Gastrocnemius medialis (tissue), 4 donors: ENCODE results near the gene GABRB3. TPM values are rescaled to one million over a fixed set of nuclear protein-coding genes. Genes with fewer than 3 reads are reported as not detected.

ENCODE experiments used
- ATAC-seq, 2 donors: fragments of 150-250 bp; one replicate each; pipeline ENCODE4 v1.9.1; 2016
- DNase-seq, 2 donors: peaks; one replicate each; pipeline ENCODE4 v3.0.0-alpha.2; 2019
- H3K27ac ChIP-seq, 4 donors: fragments of 200-600 bp; sonication (generic); 1 replicate in 1 of 4; 2 replicates in 3 of 4; pipeline ENCODE4 v1.5.1; 2016 to 2018; ENCODE audit warnings: mild to moderate bottlenecking in 2 of 4, moderate library complexity in 1 of 4
- H3K27me3 ChIP-seq, 3 donors: fragments of 200-600 bp; sonication (generic) in 2 of 3; 1 replicate in 1 of 3; 2 replicates in 2 of 3; pipeline versions ENCODE4 v1.5.1 to v1.6.0; 2016 to 2019; ENCODE audit warnings: mild to moderate bottlenecking in 1 of 3, moderate library complexity in 1 of 3
- H3K36me3 ChIP-seq, 2 donors: fragments of 200-600 bp; sonication (generic) in 1 of 2; one replicate each; pipeline ENCODE4 v1.5.1; 2017 to 2018
- H3K4me1 ChIP-seq, 2 donors: fragments of 200-600 bp; sonication (generic) in 1 of 2; one replicate each; pipeline ENCODE4 v1.5.1; 2016 to 2017; ENCODE audit warnings: mild to moderate bottlenecking in 2 of 2
- H3K4me3 ChIP-seq, 4 donors: fragments of 200-600 bp; sonication (generic) in 3 of 4; 1 replicate in 1 of 4; 2 replicates in 3 of 4; pipeline ENCODE4 v1.5.1; 2016 to 2019; ENCODE audit warnings: mild to moderate bottlenecking in 2 of 4
- H3K9me3 ChIP-seq, 3 donors: fragments of 200-600 bp; sonication (generic) in 2 of 3; 1 replicate in 1 of 3; 2 replicates in 2 of 3; pipeline ENCODE4 v1.5.1; 2016 to 2019
- CTCF ChIP-seq, 5 experiments: fragments of 450-650 bp in 3 of 5; fragments of 200-600 bp in 2 of 5; sonication (generic) in 2 of 5; IDR thresholded peaks in 4 of 5; conservative IDR thresholded peaks in 1 of 5; 1 replicate in 4 of 5; 2 replicates in 1 of 5; pipeline ENCODE4 v1.5.1; 2016 to 2019; ENCODE audit warnings: antibody characterized with exemption in 5 of 5, mild to moderate bottlenecking in 3 of 5, moderate library complexity in 3 of 5
- POLR2A ChIP-seq, 2 donors: fragments of 450-650 bp; IDR thresholded peaks; one replicate each; pipeline ENCODE4 v1.6.1; 2017; ENCODE audit warnings: antibody characterized with exemption in 2 of 2, mild to moderate bottlenecking in 2 of 2, moderate library complexity in 2 of 2
- in situ Hi-C, 4 donors: fragments of 200-750 bp; cut with MboI; loops; one replicate each; pipeline versions ENCODE4 v1.15.0 to v1.8.0; 2017; ENCODE audit warnings: low sequenced_read_pairs in 4 of 4
- intact Hi-C: fragments of 100-400 bp; cut with DNase I; formaldehyde crosslinking; loops from one replicate; pipeline ENCODE4 v1.15.1; 2023; ENCODE audit warnings: low total_unique reads
- total RNA-seq, 4 donors: library from RNA; depleted of rRNA; stranded (reverse); fragments of >200 nt; gene quantifications; one replicate each; pipeline versions ENCODE4 v1.1.0 to v1.2.3, GENCODE V29; 2016

GABRB3 gene
- total RNA-seq, 4 donors from 2014 or later = 0.23 to 0.91 (median 0.35) TPM

GRCh38 chr15:26537663-26538062 lies 235.2 kb downstream of the GABRB3 start:
- no peaks in the 10 kb centered on the region for H3K27me3 ChIP-seq
- no peak overlapping the region for H3K4me3 ChIP-seq
- ATAC-seq = no peak
- in situ Hi-C loops (loop anchor here in 1 of 4 donors (25.0 kb wide), 1 partner anchor 100 kb away; no protein-coding TSS in a partner anchor), intact Hi-C loops (no loop called here)
- TF ChIP-seq POLR2A (IDR thresholded peaks at IDR 0.05) (no peak), CTCF (IDR thresholded peaks at IDR 0.05 in 4 of 5, conservative IDR thresholded peaks at IDR 0.05 in 1 of 5) (no peak)
- H3K36me3 ChIP-seq = no peaks in the 10 kb centered on the region
- DNase-seq = no peak
- H3K27ac ChIP-seq = no peak overlapping the region
- no peaks in the 10 kb centered on the region for H3K4me1 ChIP-seq
- no peaks in the 10 kb centered on the region for H3K9me3 ChIP-seq

DNA sequence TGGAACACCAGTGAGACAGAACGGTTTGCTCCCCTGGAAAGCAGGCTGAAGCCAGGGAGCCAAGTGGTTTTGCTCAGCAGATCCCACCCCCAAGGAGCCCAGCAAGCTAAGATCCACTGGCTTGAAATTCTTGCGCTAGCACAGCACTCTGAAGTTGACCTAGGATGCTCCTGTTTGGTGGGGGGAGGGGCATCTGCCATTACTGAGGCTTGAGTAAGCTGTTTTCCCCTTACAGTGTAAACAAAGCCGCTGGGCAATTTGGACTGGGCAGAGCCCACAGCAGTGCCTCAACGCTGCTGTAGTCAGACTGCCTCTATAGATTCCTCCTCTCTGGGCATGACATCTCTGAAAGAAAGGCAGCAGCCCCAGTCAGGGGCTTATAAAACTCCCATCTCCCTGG lies 241.4 kb downstream of the GABRB3 start:
- Histone ChIP-seq H3K27ac (no peak overlapping the region), H3K4me3 (no peak overlapping the region), H3K36me3 (no peaks in the 10 kb centered on the region), H3K9me3 (no peaks in the 10 kb centered on the region), H3K4me1 (no peaks in the 10 kb centered on the region), H3K27me3 (no peaks in the 10 kb centered on the region)
- DNase-seq = no peak
- no peak for TF ChIP-seq CTCF (IDR thresholded peaks at IDR 0.05 in 4 of 5, conservative IDR thresholded peaks at IDR 0.05 in 1 of 5)
- no peak for TF ChIP-seq POLR2A (IDR thresholded peaks at IDR 0.05)
- in situ Hi-C loops (loop anchor here in 1 of 4 donors (25.0 kb wide), 1 partner anchor 106 kb away; no protein-coding TSS in a partner anchor), intact Hi-C loops (no loop called here)
- ATAC-seq = no peak

DNA sequence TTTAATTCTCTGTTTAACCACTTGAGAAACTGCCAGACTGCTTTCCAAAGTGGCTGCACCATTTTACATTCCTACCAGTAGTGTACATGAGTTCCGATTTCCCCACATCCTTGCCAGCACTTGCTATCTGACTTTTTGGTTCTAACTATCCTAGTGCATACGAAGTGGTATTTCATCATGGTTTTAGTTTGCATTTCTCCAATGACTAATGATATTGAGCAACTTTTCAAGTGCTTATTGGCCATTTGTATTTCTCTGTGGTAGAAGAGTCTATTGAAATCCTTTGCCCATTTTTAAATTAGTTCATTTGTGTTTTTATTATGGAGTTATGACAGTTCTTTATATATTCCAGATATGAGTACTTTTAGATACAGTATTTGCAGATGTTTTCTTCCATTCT lies 247.8 kb downstream of the GABRB3 start:
- TF ChIP-seq POLR2A (IDR thresholded peaks at IDR 0.05) = no peak
- TF ChIP-seq CTCF (IDR thresholded peaks at IDR 0.05 in 4 of 5, conservative IDR thresholded peaks at IDR 0.05 in 1 of 5) = no peak
- no peak for ATAC-seq

DNA sequence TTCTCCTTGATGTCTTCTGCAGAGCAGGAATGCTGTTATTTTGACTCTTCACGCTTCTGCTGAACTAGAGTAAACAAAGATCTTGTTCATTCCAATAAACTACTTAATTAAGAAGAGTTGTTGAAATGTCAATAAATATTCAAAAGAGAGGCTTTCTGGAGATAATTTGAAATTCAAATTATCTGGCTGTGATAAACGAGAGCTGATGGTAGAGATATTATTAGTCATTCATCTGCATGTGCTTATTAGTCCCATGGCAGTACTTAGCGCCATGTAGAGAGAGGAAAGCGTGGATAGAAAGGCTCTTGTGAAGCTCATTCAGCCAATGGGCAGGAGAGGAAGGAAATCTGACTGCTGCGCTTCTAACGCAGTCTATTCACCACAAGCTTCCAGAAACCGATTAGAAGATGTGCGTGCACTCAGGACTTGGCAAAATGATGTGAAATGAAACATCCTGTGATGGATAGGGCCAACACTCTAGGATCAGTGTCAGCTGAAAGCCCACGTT lies 251.1 kb downstream of the GABRB3 start:
- in situ Hi-C loops (no loop called here), intact Hi-C loops (no loop called here)
- no peak overlapping the region for H3K4me3 ChIP-seq
- no peaks in the 10 kb centered on the region for H3K27me3 ChIP-seq
- no peaks in the 10 kb centered on the region for H3K4me1 ChIP-seq
- no peak for ATAC-seq
- no peaks in the 10 kb centered on the region for H3K9me3 ChIP-seq
- DNase-seq = no peak
- no peaks in the 10 kb centered on the region for H3K36me3 ChIP-seq
- no peak overlapping the region for H3K27ac ChIP-seq
- TF ChIP-seq POLR2A (IDR thresholded peaks at IDR 0.05) = no peak
- TF ChIP-seq CTCF (IDR thresholded peaks at IDR 0.05 in 4 of 5, conservative IDR thresholded peaks at IDR 0.05 in 1 of 5) = no peak

More for the DNA sequence above, 247.8 kb downstream of the GABRB3 start:
- H3K4me3 ChIP-seq = no peak overlapping the region
- in situ Hi-C loops (loop anchor here in 1 of 4 donors (25.0 kb wide), 1 partner anchor 112 kb away; no protein-coding TSS in a partner anchor), intact Hi-C loops (no loop called here)
- H3K27me3 ChIP-seq = no peaks in the 10 kb centered on the region
- H3K4me1 ChIP-seq = no peaks in the 10 kb centered on the region
- H3K36me3 ChIP-seq = no peaks in the 10 kb centered on the region
- H3K9me3 ChIP-seq = no peaks in the 10 kb centered on the region
- H3K27ac ChIP-seq = no peak overlapping the region
- no peak for DNase-seq

GRCh38 chr15:26521130-26521529 lies 251.7 kb downstream of the GABRB3 start:
- Histone ChIP-seq H3K27ac (no peak overlapping the region), H3K36me3 (no peaks in the 10 kb centered on the region), H3K4me3 (no peak overlapping the region), H3K27me3 (no peaks in the 10 kb centered on the region), H3K9me3 (no peaks in the 10 kb centered on the region), H3K4me1 (no peaks in the 10 kb centered on the region)
- in situ Hi-C loops (no loop called here), intact Hi-C loops (no loop called here)
- ATAC-seq (no peak), DNase-seq (no peak)
- TF ChIP-seq CTCF (IDR thresholded peaks at IDR 0.05 in 4 of 5, conservative IDR thresholded peaks at IDR 0.05 in 1 of 5) (no peak), POLR2A (IDR thresholded peaks at IDR 0.05) (no peak)
